H1 (cell line): ENCODE results near the gene ARV1. TPM values are rescaled to one million over a fixed set of nuclear protein-coding genes. Genes with fewer than 3 reads are reported as not detected.

ENCODE experiments used
- BCL11A ChIP-seq, 2 experiments: IDR thresholded peaks; one replicate each; pipeline ENCODE4 v1.6.1; 2011; ENCODE audit warnings: low read depth in 2 of 2, low read length in 2 of 2, mild to moderate bottlenecking in 2 of 2
- RAD21 ChIP-seq, 2 experiments: IDR thresholded peaks in 1 of 2; conservative IDR thresholded peaks in 1 of 2; 2 replicates each; pipeline ENCODE4 v1.6.1; 2011; ENCODE audit warnings: low read depth in 2 of 2, low read length in 2 of 2, improper control_type of control experiment in 1 of 2, inconsistent platforms in 1 of 2, mild to moderate bottlenecking in 1 of 2, moderate library complexity in 1 of 2
- SIN3A ChIP-seq, 2 experiments: IDR thresholded peaks in 1 of 2; conservative IDR thresholded peaks in 1 of 2; 2 replicates each; pipeline ENCODE4 v1.6.1; 2011 to 2012; ENCODE audit warnings: low read length in 2 of 2, improper control_type of control experiment in 1 of 2, low read depth in 1 of 2, mild to moderate bottlenecking in 1 of 2
- polyA plus RNA-seq, 7 experiments: library from polyadenylated mRNA; depleted of rRNA in 3 of 7; stranded (reverse) in 5 of 7; unstranded in 2 of 7; fragments of >200 nt in 5 of 7; fragments of 200-250 nt in 2 of 7; gene quantifications; 1 replicate in 5 of 7; 2 replicates in 1 of 7; 4 replicates in 1 of 7; pipeline versions ENCODE4 v1.2.1 to v1.2.3, GENCODE V29; 2011 to 2013; ENCODE audit warnings: missing spikeins in 2 of 7, mixed read lengths in 2 of 7
- total RNA-seq: library from RNA; stranded (reverse); fragmentation: NEBNext Ultra II Directional; extraction: Animal tissue kit (Norgen Biotek cat#: 25700); gene quantifications from 2 replicates; pipeline ENCODE4 v1.2.1, GENCODE V29; 2021

ARV1 gene
- total and polyA plus RNA-seq, 2 of the 8 experiments (the other 6 are each of a cell fraction or from before 2014, with no cell fraction given), result 13.1 to 13.4 TPM

- TF ChIP-seq RAD21 (IDR thresholded peaks at IDR 0.05 in 1 of 2, conservative IDR thresholded peaks at IDR 0.05 in 1 of 2; ENCODE audit: low read depth in 2 of 2, low read length in 2 of 2) (no peak), SIN3A (conservative IDR thresholded peaks at IDR 0.05 in 1 of 2, IDR thresholded peaks at IDR 0.05 in 1 of 2; ENCODE audit: low read depth in 1 of 2, low read length in 2 of 2) (no peak), BCL11A (IDR thresholded peaks at IDR 0.05; ENCODE audit: low read depth in 2 of 2, low read length in 2 of 2) (no peak)
- TF ChIP-seq, all 59 proteins: peak for 0
Measured at GRCh38 chr1:231029841-231030240, 50.9 kb downstream of the ARV1 start (continued).
